Common myeloid progenitor, CD34-positive (primary cell): ENCODE measurements around the gene FAM171A2.

Experiments
- CTCF ChIA-PET: fragments of 350-600 bp; sonication (Branson Sonifier 250); formaldehyde crosslinking; loops from one replicate; lab custom pipeline; 2021; ENCODE audit warnings: antibody characterized with exemption; lab: Charles Lee
- POLR2A ChIA-PET: fragments of 350-600 bp; sonication (Branson Sonifier 250); formaldehyde crosslinking; loops from one replicate; lab custom pipeline; 2021; ENCODE audit warnings: antibody characterized with exemption; lab: Charles Lee
- DNase-seq, 3 donors: peaks; one replicate each; pipeline versions ENCODE4 v3.0.0 to v3.0.0-alpha.2; 2013
- H3K27ac ChIP-seq, 2 experiments: 1 replicate in 1 of 2; 2 replicates in 1 of 2; pipeline ENCODE4 v1.7.0; 2013; ENCODE audit warnings: inconsistent platforms in 2 of 2, low read length in 2 of 2, mild to moderate bottlenecking in 2 of 2, low read depth in 1 of 2, moderate library complexity in 1 of 2; ENCODE audit not compliant: severe bottlenecking in 2 of 2, insufficient read depth in 1 of 2, poor library complexity in 1 of 2
- H3K27me3 ChIP-seq, 5 experiments: replicated peaks in 2 of 5; 1 replicate in 3 of 5; 2 replicates in 2 of 5; pipeline versions ENCODE4 v1.6.1 to v1.7.0; 2013; ENCODE audit warnings: low read length in 4 of 5, mild to moderate bottlenecking in 2 of 5, moderate library complexity in 2 of 5, inconsistent platforms in 1 of 5; ENCODE audit not compliant: insufficient read depth in 5 of 5, control insufficient read depth in 4 of 5
- H3K36me3 ChIP-seq, 4 experiments: 1 replicate in 2 of 4; 2 replicates in 2 of 4; pipeline versions ENCODE4 v1.6.1 to v1.7.0; 2013; ENCODE audit warnings: low read length in 3 of 4, control low read depth in 1 of 4, mild to moderate bottlenecking in 1 of 4; ENCODE audit not compliant: control insufficient read depth in 4 of 4, insufficient read depth in 4 of 4
- H3K4me1 ChIP-seq, 4 experiments: 1 replicate in 3 of 4; 2 replicates in 1 of 4; pipeline versions ENCODE4 v1.6.1 to v1.7.1; 2013; ENCODE audit warnings: low read length in 3 of 4, mild to moderate bottlenecking in 3 of 4, control low read depth in 1 of 4, inconsistent platforms in 1 of 4, moderate library complexity in 1 of 4; ENCODE audit not compliant: control insufficient read depth in 4 of 4, insufficient read depth in 4 of 4; ENCODE audit errors: control extremely low read depth in 1 of 4
- H3K4me3 ChIP-seq, 7 experiments: 1 replicate in 4 of 7; 2 replicates in 3 of 7; pipeline versions ENCODE4 v1.5.1 to v1.7.0; 2013; ENCODE audit warnings: mild to moderate bottlenecking in 7 of 7, low read length in 6 of 7, moderate library complexity in 6 of 7, inconsistent platforms in 2 of 7, low read depth in 2 of 7, control low read depth in 1 of 7; ENCODE audit not compliant: insufficient read depth in 4 of 7, control insufficient read depth in 1 of 7; ENCODE audit errors: extremely low read depth in 1 of 7
- H3K9me3 ChIP-seq, 5 experiments: 1 replicate in 4 of 5; 2 replicates in 1 of 5; pipeline versions ENCODE4 v1.6.1 to v1.7.1; 2013; ENCODE audit warnings: low read length in 4 of 5, mild to moderate bottlenecking in 2 of 5, inconsistent platforms in 1 of 5, low read depth in 1 of 5, moderate library complexity in 1 of 5; ENCODE audit not compliant: control insufficient read depth in 4 of 5, insufficient read depth in 2 of 5; ENCODE audit errors: control extremely low read depth in 1 of 5
- WGBS: methylation state at CpG from one replicate; pipeline ENCODE4 v1.1.5; 2013; ENCODE audit not compliant: insufficient coverage; 5-methylcytosine and 5-hydroxymethylcytosine counted together

FAM171A2 gene

GRCh38 chr17:44312396-44313104 lies 51.1 kb downstream of the FAM171A2 start:
- H3K27me3 ChIP-seq = peaks cover 6 to 47% (median 30%) of the 10 kb centered on the region in 5 experiments
- ChIA-PET POLR2A (no interaction called here), CTCF (no interaction called here)

GRCh38 chr17:44311562-44312181 lies 52.0 kb downstream of the FAM171A2 start:
- CTCF ChIA-PET = interaction anchor here (1.1 to 2.7 kb wide), 2 partner anchors 17 to 101 kb away, joined by 3 to 11 read pairs; no protein-coding TSS in a partner anchor
- H3K9me3 ChIP-seq = no peaks in the 10 kb centered on the region
- no peaks in the 10 kb centered on the region for H3K36me3 ChIP-seq
- no peak for DNase-seq
- no peak overlapping the region for H3K27ac ChIP-seq
- WGBS = 100% methylated on average over 1 of the region's 5 CpGs
- POLR2A ChIA-PET = no interaction called here
- peaks cover 2 to 47% (median 30%) of the 10 kb centered on the region in 5 experiments for H3K27me3 ChIP-seq
- H3K4me3 ChIP-seq = no peak overlapping the region
- peaks cover 0 to 27% (median 18%) of the 10 kb centered on the region in 4 experiments for H3K4me1 ChIP-seq

More at GRCh38 chr17:44312396-44313104, 51.1 kb downstream of the FAM171A2 start:
- WGBS = 93% methylated on average over 11 of the region's 17 CpGs
- no peaks in the 10 kb centered on the region for H3K36me3 ChIP-seq
- DNase-seq = no peak
- no peak overlapping the region for H3K27ac ChIP-seq
- no peak overlapping the region for H3K4me3 ChIP-seq
- H3K9me3 ChIP-seq = no peaks in the 10 kb centered on the region
- peaks cover 0 to 26% (median 17%) of the 10 kb centered on the region in 4 experiments for H3K4me1 ChIP-seq

- ChIA-PET CTCF (interaction anchor here (1.1 to 2.7 kb wide), 3 partner anchors 9 to 100 kb away, joined by 3 to 11 read pairs (median 4); no protein-coding TSS in a partner anchor), POLR2A (no interaction called here)
- DNase-seq = no peak
- no peaks in the 10 kb centered on the region for H3K36me3 ChIP-seq
- peaks cover 0 to 24% (median 17%) of the 10 kb centered on the region in 4 experiments for H3K4me1 ChIP-seq
- H3K9me3 ChIP-seq = no peaks in the 10 kb centered on the region
- H3K27me3 ChIP-seq = peaks cover 2 to 41% (median 23%) of the 10 kb centered on the region in 5 experiments
- H3K27ac ChIP-seq = no peak overlapping the region
- WGBS = 93% methylated on average over 9 of the region's 10 CpGs
- H3K4me3 ChIP-seq = no peak overlapping the region
These were observed 52.9 kb downstream of the FAM171A2 start for GRCh38 chr17:44310609-44311376.

- H3K27ac ChIP-seq = no peak overlapping the region
- 91% methylated on average over 1 of the region's 2 CpGs for WGBS
- peaks cover 6 to 38% (median 21%) of the 10 kb centered on the region in 5 experiments for H3K27me3 ChIP-seq
- H3K4me1 ChIP-seq = peaks cover 0 to 21% (median 15%) of the 10 kb centered on the region in 4 experiments
- ChIA-PET POLR2A (no interaction called here), CTCF (interaction anchor here (0.9 to 2.7 kb wide), 4 partner anchors 10 to 99 kb away, joined by 3 to 11 read pairs (median 4); no protein-coding TSS in a partner anchor)
- H3K36me3 ChIP-seq = no peaks in the 10 kb centered on the region
- H3K9me3 ChIP-seq = no peaks in the 10 kb centered on the region
- H3K4me3 ChIP-seq = no peak overlapping the region
- DNase-seq = no peak
These were observed 53.5 kb downstream of the FAM171A2 start for GRCh38 chr17:44310188-44310587.

- CTCF ChIA-PET = interaction anchor here (0.9 to 2.7 kb wide), 4 partner anchors 11 to 99 kb away, joined by 3 to 11 read pairs (median 4); no protein-coding TSS in a partner anchor
These were observed 54.2 kb downstream of the FAM171A2 start for GRCh38 chr17:44309472-44309871.

GRCh38 chr17:44308865-44309264 lies 54.8 kb downstream of the FAM171A2 start:
- 0% methylated on average over 3 of the region's 15 CpGs for WGBS
- Histone ChIP-seq H3K36me3 (no peaks in the 10 kb centered on the region), H3K4me1 (peaks cover 0 to 15% (median 13%) of the 10 kb centered on the region in 4 experiments), H3K27me3 (peaks cover 6 to 25% (median 10%) of the 10 kb centered on the region in 5 experiments), H3K27ac (no peak overlapping the region), H3K4me3 (peak overlapping the region in 5 of 7 experiments; percentile 36 to 71 (median 54)), H3K9me3 (no peaks in the 10 kb centered on the region)
- ChIA-PET CTCF (interaction anchor here (1.2 to 2.7 kb wide), 2 partner anchors 22 to 98 kb away, joined by 3 to 11 read pairs; no protein-coding TSS in a partner anchor), POLR2A (no interaction called here)
- peak in 1 of 3 donors; percentile 30 for DNase-seq

More at GRCh38 chr17:44309472-44309871, 54.2 kb downstream of the FAM171A2 start:
- Histone ChIP-seq H3K4me1 (peaks cover 0 to 15% (median 13%) of the 10 kb centered on the region in 4 experiments), H3K27ac (no peak overlapping the region), H3K27me3 (peaks cover 6 to 31% (median 16%) of the 10 kb centered on the region in 5 experiments), H3K9me3 (no peaks in the 10 kb centered on the region), H3K36me3 (no peaks in the 10 kb centered on the region), H3K4me3 (peak overlapping the region in 3 of 7 experiments; percentile 54 to 71 (median 62))
- POLR2A ChIA-PET = no interaction called here
- no peak for DNase-seq
- 79% methylated on average over 4 of the region's 5 CpGs for WGBS
